Stimulated activated CD8-positive, alpha-beta memory T cell treated with anti-CD3 and anti-CD28 coated beads, Interleukin-15, amount 100 ng/mL, for 24 hours (primary cell): ENCODE results near the gene CDH4.

Experiments
- DNase-seq: peaks from one replicate; pipeline ENCODE4 v3.0.0-alpha.2; 2020; ENCODE audit warnings: low read depth

The CDH4 gene

DNA sequence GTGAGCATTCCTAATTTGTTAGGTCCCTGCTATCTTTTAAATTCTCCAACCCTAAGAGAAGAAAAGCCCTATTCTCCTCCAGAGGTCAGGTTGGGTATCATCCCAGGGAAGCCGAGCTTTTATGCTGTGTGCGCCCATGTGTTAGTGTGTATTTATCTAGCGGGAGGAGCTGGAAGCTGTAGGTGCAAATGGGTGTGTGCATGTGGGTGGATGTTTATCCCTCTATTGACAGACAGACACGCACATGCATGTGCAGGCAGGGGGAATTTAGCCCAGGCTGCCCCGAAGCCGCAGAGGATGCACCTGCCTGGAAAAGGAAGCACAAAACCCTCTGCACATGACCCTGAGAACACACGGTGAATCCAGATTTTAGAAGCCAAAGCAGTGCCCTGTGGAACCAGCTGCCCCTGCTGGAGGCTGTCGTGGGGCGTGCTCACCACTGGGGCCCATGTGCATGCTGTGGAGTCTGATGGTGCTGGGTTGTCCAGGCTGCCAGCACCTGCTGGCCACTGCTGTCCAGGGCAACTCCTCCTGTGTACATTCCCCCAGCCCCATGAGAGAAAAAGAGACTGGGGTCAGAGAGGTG is 416.1 kb downstream of the CDH4 start:
- DNase-seq, result no peak

DNA sequence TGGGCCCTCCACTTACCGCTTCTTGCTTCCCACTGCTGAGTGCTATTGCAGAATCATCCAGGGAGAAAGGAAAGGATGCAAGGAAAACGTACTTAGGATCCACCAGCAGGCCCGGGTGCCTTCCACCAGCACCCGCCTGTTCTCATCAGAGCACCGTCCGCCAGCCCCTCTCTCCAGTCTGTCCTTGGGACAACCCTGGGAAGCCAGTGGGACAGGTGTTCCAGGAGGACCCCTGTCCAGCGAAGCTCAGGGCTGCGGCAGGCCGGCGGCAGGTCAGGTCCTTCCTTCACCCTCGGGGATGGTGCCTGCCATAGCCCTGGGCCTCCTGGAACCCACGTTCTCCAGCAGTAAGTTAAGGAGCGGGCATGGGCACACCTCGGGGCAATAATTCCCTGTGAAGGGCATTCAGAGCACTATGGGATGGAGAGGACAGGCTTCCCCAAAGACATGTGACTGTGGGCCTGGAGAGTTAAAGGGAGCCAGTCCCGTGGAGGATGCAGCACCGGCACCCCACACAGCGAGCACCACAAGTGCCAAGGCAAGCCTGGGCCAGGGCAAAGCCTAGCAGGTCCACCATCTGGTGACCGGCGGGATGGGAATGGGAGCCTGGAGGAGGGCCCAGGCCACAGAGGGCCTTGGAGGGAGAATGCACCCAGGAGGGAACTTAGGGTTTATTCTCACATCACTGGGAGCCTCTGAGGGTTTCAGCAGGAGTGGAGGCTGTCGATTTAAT is 416.9 kb downstream of the CDH4 start:
- DNase-seq, result no peak

DNA sequence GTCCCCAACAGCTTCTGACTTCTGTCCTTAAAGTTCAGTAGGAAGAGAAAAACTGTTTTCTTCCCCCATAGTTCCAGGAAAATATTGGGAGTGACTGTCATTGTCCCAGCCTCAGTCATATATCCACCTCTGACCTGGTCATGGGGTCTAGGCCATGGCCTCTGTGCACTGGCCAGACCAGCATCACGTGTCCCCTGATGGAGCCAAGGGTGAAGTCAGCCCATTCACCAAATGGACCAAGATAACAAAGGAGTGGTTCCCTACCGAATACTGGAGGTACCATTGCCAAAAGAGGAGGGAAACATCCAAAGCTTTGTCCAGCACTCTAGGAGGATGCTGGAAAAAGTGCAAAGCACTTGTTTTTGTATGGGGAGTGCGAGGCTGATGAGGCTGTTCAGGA is 418.2 kb downstream of the CDH4 start:
- DNase-seq, result no peak

DNA sequence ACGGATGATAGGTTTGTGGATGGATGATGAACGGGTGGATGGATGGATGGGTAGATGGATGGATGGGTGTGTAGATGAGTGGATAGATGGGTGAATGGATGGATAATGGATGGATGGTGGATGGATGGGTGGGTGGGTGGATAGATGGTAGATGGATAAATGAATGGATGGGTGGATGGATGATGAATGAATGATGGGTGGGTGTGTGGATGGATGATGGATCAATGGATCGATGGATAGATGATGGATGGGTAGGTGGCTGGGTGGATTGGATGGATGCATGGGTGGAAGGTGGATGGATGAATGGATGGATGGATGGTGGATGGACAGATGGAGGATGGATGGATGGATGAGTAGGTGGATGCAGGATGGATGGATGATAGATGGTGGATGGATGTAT is 419.5 kb downstream of the CDH4 start:
- DNase-seq, result no peak

- DNase-seq, result no peak
Observed at GRCh38 chr20:61673152-61673847, 421.2 kb downstream of the CDH4 start.

GRCh38 chr20:61674121-61674520 is 422.1 kb downstream of the CDH4 start:
- no peak for DNase-seq

GRCh38 chr20:61674688-61675087 is 422.6 kb downstream of the CDH4 start:
- no peak for DNase-seq

- DNase-seq, result no peak
Observed at GRCh38 chr20:61677928-61678327, 425.9 kb downstream of the CDH4 start.

DNA sequence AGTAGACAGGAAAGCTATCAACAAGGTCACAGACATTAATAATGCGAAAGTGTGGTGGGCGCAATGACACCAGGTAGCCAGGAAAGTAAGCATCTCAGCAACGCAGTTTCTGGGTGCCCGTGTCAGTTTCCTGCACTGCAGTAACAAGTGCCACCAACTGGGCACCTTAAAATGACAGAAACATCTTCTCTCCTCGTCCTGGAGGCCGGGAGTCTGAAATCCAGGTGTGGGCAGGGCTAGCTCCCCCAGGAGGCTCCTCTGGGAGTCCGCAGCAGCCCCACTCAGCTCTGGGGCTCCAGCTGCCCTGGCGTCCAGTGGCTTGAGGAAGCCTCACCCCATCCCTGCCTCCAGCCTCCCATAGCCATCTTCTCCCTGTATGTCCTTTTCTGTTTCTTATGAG is 426.4 kb downstream of the CDH4 start:
- DNase-seq, result no peak

DNA sequence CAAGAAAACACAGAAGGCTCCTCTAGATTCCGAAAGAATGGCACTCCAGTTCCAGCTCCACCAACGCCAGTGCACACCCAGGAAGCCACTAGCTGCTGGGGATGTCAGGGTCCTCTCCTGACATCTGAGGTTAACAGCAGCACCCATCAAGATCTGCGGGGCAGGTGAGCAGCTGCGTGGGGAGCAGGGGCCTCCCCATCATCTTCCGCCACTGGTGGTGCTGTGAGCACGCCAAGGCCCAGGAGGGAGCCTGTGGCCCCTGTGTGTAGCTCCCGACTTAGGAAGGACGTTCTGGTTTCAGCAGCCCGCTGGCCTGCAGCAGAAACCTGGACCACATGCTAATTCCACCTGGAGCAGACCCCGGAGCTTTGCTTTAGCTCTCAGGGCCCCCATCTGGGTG is 427.4 kb downstream of the CDH4 start:
- no peak for DNase-seq

GRCh38 chr20:61680096-61680495 is 428.0 kb downstream of the CDH4 start:
- no peak for DNase-seq

GRCh38 chr20:61682114-61682995 is 430.3 kb downstream of the CDH4 start:
- no peak for DNase-seq

GRCh38 chr20:61682996-61683681 is 431.1 kb downstream of the CDH4 start:
- DNase-seq, result no peak

- DNase-seq, result no peak
Observed at GRCh38 chr20:61683721-61684120, 431.7 kb downstream of the CDH4 start.

- no peak for DNase-seq
Observed at GRCh38 chr20:61684136-61684535, 432.1 kb downstream of the CDH4 start.

DNA sequence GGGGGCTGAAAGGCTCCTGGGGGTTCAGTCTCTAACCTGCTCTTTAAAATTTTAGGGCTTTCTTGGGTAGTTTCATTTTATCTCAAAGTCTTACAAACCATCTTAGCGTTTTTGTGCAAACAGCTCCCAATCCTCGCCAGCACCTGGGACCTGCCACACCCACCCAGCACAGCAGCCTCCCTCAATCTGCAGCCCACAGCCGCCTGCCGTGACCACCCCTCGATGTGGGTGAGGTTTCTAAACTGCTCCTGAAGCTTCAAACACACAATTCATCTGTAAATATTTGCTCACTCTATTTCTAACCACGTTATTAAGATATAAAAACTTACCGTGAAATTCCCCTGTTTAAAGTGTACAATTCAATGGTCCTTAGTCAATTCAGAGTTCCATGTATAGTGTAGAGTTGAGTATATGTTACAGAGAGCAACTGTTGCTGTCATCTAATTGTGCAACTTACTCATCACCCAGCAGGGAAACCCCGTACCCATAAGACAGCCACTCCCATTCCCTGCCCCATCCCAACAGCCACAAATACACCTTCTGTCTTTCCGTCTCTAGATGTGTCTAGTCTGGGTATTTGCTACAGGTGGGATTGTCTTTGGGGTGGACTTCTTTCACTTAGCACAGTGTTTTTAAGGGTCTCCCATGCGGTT is 432.6 kb downstream of the CDH4 start:
- no peak for DNase-seq

DNA sequence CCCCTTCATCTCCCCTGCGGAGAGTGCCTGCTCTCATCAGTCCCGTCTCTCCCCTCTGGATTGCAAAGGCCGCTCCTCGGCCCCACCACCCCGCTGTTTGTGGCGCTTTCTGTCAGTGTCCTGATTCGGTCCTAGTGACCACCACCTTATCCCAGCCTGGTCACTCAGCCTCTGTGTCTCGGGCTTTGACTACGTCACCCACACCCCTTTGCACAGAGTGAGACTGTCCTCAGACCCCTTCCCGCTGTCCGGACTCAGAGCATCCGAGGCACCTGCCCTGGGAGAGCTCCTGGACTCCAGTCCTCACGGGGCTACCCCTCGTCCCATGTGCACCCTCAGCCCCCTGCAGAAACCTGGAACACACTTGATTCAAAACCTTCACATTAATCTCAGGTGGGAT is 433.4 kb downstream of the CDH4 start:
- no peak for DNase-seq

GRCh38 chr20:61686051-61686936 is 434.2 kb downstream of the CDH4 start:
- DNase-seq, result no peak

DNA sequence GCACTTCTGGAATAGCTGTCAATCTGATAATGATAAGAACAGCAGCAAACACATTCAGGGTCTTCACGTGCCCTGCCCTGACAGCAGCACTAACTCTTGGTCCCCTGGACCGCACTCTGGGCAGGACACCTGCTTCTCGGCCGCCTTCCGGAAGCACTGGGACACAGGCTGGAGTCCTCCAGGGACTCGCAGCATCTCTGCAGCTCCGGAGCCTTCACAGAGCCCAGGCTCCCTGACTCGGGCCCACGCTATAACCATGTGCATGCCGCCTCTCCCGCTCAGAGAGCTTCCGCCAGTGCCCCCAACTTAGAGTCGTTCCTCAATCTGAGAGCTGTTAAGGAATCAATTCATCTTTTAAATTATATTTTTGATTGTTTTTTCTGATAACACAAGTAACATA is 436.4 kb downstream of the CDH4 start:
- DNase-seq, result no peak

DNA sequence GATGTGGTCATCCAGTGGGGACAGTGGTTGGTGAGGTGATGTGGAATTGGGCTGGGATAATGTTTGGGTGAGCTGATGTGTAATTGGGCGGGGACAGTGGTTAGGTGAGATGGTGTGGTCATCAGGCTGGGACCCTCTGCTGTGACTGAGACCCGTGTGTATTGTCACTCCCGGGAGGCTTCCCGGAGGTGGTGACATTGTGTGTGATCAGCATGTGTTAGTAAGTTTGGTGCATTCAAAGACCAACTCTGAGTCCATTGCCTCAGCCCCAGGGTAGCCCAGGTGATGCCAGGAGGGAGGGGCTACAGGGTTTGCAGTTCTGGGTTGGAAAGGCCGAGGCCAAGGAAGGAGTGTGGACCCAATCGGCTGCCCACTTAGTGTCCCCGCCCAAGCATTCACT is 438.1 kb downstream of the CDH4 start:
- no peak for DNase-seq
